GM23338 (cell line): ENCODE results near the gene OBSL1. TPM values are rescaled to one million over a fixed set of nuclear protein-coding genes. Genes with fewer than 3 reads are reported as not detected.

Experiments used
- CREB1 ChIP-seq: fragments of 250-450 bp; sonication (Bioruptor Pico); IDR thresholded peaks from 2 replicates; pipeline ENCODE4 v1.5.0; 2020; ENCODE audit warnings: low read depth, mild to moderate bottlenecking, moderate library complexity
- EZH2phosphoT487 ChIP-seq: fragments of 200-600 bp; sonication (generic); IDR thresholded peaks from one replicate; pipeline ENCODE4 v1.8.1; 2018; ENCODE audit warnings: antibody characterized with exemption; ENCODE audit not compliant: unreplicated experiment
- JUNB ChIP-seq: IDR thresholded peaks from one replicate; pipeline ENCODE4 v1.6.1; 2016; ENCODE audit warnings: antibody characterized with exemption; ENCODE audit not compliant: unreplicated experiment
- NANOG ChIP-seq: IDR thresholded peaks from 2 replicates; pipeline ENCODE4 v1.6.1; 2016; ENCODE audit warnings: antibody characterized with exemption, borderline replicate concordance
- POLR2AphosphoS5 ChIP-seq: IDR thresholded peaks from 2 replicates; pipeline ENCODE4 v1.6.1; 2016; ENCODE audit warnings: antibody characterized with exemption, low read depth
- microRNA-seq: library from miRNA; unstranded; fragments of <30 nt; microRNA quantifications from one replicate; pipeline ENCODE4, GENCODE V29; 2017
- polyA plus RNA-seq: library from polyadenylated mRNA; unstranded; fragments of >200 nt; fragmentation: Nextera tagmentation; extraction: Ambion mirVana; gene quantifications from 2 replicates; pipeline ENCODE4 v1.2.1, GENCODE V29; 2016
- small RNA-seq: library from RNA; depleted of rRNA; stranded (forward); fragments of <200 nt; gene quantifications from one replicate; pipeline ENCODE3, GENCODE V24; 2014; ENCODE audit warnings: low replicate concordance
- total RNA-seq: library from RNA; depleted of rRNA; stranded (reverse); fragments of >200 nt; shearing (Covaris generic); gene quantifications from 2 replicates; pipeline ENCODE4 v1.2.3, GENCODE V29; 2014; rRNA removed
- TF ChIP-seq, protein P1 (sequence below): IDR thresholded peaks from 2 replicates; pipeline ENCODE4 v1.6.1; 2016; ENCODE audit warnings: antibody characterized with exemption
- TF ChIP-seq, protein P2 (sequence below): IDR thresholded peaks from one replicate; pipeline ENCODE4 v1.6.1; 2018; ENCODE audit warnings: antibody characterized with exemption; ENCODE audit not compliant: unreplicated experiment
- TF ChIP-seq, protein P3 (sequence below), 2 experiments: fragments of 200-600 bp in 1 of 2; sonication (generic) in 1 of 2; conservative IDR thresholded peaks; 2 replicates each; pipeline versions ENCODE4 v1.5.1 to v1.6.1; 2016 to 2017; ENCODE audit warnings: antibody characterized with exemption in 2 of 2, low read depth in 2 of 2, mild to moderate bottlenecking in 2 of 2, moderate library complexity in 1 of 2

Gene OBSL1
- total and polyA plus RNA-seq, 2 experiments from 2014 or later = 94.9 to 207 TPM

DNA sequence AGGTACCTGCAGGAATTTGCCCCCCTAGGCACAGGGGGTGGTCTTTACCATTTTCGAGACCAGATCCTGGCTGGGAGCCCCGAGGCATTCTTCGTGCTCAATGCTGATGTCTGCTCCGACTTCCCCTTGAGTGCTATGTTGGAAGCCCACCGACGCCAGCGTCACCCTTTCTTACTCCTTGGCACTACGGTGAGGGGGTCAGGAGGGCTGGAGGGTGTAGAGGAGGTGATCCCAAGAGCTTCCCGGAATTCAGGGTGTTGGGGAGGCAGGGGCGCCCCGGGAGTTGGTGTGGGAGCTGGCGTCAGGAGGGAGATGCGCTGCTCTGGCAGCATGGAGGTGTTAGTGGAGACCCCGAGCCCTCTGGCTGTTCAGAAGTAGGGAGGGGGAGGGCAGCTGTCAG, 69.5 kb downstream of the OBSL1 start (continued):
- TF ChIP-seq, protein P1, sequence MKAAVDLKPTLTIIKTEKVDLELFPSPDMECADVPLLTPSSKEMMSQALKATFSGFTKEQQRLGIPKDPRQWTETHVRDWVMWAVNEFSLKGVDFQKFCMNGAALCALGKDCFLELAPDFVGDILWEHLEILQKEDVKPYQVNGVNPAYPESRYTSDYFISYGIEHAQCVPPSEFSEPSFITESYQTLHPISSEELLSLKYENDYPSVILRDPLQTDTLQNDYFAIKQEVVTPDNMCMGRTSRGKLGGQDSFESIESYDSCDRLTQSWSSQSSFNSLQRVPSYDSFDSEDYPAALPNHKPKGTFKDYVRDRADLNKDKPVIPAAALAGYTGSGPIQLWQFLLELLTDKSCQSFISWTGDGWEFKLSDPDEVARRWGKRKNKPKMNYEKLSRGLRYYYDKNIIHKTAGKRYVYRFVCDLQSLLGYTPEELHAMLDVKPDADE = no peak
- TF ChIP-seq, protein P2, sequence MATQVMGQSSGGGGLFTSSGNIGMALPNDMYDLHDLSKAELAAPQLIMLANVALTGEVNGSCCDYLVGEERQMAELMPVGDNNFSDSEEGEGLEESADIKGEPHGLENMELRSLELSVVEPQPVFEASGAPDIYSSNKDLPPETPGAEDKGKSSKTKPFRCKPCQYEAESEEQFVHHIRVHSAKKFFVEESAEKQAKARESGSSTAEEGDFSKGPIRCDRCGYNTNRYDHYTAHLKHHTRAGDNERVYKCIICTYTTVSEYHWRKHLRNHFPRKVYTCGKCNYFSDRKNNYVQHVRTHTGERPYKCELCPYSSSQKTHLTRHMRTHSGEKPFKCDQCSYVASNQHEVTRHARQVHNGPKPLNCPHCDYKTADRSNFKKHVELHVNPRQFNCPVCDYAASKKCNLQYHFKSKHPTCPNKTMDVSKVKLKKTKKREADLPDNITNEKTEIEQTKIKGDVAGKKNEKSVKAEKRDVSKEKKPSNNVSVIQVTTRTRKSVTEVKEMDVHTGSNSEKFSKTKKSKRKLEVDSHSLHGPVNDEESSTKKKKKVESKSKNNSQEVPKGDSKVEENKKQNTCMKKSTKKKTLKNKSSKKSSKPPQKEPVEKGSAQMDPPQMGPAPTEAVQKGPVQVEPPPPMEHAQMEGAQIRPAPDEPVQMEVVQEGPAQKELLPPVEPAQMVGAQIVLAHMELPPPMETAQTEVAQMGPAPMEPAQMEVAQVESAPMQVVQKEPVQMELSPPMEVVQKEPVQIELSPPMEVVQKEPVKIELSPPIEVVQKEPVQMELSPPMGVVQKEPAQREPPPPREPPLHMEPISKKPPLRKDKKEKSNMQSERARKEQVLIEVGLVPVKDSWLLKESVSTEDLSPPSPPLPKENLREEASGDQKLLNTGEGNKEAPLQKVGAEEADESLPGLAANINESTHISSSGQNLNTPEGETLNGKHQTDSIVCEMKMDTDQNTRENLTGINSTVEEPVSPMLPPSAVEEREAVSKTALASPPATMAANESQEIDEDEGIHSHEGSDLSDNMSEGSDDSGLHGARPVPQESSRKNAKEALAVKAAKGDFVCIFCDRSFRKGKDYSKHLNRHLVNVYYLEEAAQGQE = no peak
- TF ChIP-seq CREB1 (CRISPR knock-in tag) (no peak), POLR2AphosphoS5 (no peak), EZH2phosphoT487 (no peak), NANOG (no peak), JUNB (no peak)
- TF ChIP-seq, protein P3, sequence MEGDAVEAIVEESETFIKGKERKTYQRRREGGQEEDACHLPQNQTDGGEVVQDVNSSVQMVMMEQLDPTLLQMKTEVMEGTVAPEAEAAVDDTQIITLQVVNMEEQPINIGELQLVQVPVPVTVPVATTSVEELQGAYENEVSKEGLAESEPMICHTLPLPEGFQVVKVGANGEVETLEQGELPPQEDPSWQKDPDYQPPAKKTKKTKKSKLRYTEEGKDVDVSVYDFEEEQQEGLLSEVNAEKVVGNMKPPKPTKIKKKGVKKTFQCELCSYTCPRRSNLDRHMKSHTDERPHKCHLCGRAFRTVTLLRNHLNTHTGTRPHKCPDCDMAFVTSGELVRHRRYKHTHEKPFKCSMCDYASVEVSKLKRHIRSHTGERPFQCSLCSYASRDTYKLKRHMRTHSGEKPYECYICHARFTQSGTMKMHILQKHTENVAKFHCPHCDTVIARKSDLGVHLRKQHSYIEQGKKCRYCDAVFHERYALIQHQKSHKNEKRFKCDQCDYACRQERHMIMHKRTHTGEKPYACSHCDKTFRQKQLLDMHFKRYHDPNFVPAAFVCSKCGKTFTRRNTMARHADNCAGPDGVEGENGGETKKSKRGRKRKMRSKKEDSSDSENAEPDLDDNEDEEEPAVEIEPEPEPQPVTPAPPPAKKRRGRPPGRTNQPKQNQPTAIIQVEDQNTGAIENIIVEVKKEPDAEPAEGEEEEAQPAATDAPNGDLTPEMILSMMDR (conservative IDR thresholded peaks at IDR 0.05; ENCODE audit: low read depth in 2 of 2) = no peak

Small RNAs within 50 kb of the gene (microRNA-seq; reads per million reads assigned to microRNA genes)
- gene MIR3132 = 0.89 reads per million

Small RNAs within 50 kb of the gene (small RNA-seq; reads per million reads assigned to genes)
- not detected for gene MIR3132
- not detected for gene RN7SKP213

Other genes starting within 250 kb of the OBSL1 start
- not detected in 2 replicates for gene RESP18, start 238.8 kb downstream of the OBSL1 start, total RNA-seq
- not detected in 2 replicates for gene RESP18, start 238.8 kb downstream of the OBSL1 start, polyA plus RNA-seq
- gene DNPEP, start 183.6 kb downstream of the OBSL1 start, total RNA-seq = 58.8 and 67.9 TPM in 2 replicates
- 44.9 and 49.2 TPM in 2 replicates for gene DNPEP, start 183.6 kb downstream of the OBSL1 start, polyA plus RNA-seq
- 2.0 and 6.1 TPM in 2 replicates for gene DES, start 153.2 kb downstream of the OBSL1 start, total RNA-seq
- 1.0 and 1.3 TPM in 2 replicates for gene DES, start 153.2 kb downstream of the OBSL1 start, polyA plus RNA-seq
- gene SPEG, start 136.7 kb downstream of the OBSL1 start, total RNA-seq = 32.4 and 32.6 TPM in 2 replicates
- 12.6 and 12.9 TPM in 2 replicates for gene SPEG, start 136.7 kb downstream of the OBSL1 start, polyA plus RNA-seq
- gene GMPPA, start 72.6 kb downstream of the OBSL1 start, total RNA-seq = 33.8 and 37.3 TPM in 2 replicates
- gene GMPPA, start 72.6 kb downstream of the OBSL1 start, polyA plus RNA-seq = 25.2 and 27.0 TPM in 2 replicates
- gene ASIC4, start 57.1 kb downstream of the OBSL1 start, total RNA-seq = 3.6 TPM in 1 of 2 replicates, not detected in the other
- gene ASIC4, start 57.1 kb downstream of the OBSL1 start, polyA plus RNA-seq = 0.13 and 0.40 TPM in 2 replicates
- gene CHPF, start 27.7 kb downstream of the OBSL1 start, total RNA-seq = 232 and 252 TPM in 2 replicates
- 34.4 and 36.5 TPM in 2 replicates for gene CHPF, start 27.7 kb downstream of the OBSL1 start, polyA plus RNA-seq
- gene TMEM198, start 27.5 kb downstream of the OBSL1 start, total RNA-seq = 13.7 and 25.6 TPM in 2 replicates
- gene TMEM198, start 27.5 kb downstream of the OBSL1 start, polyA plus RNA-seq = 5.6 TPM in 2 replicates
- 0.31 and 1.6 TPM in 2 replicates for gene INHA, start 771 bp upstream of the OBSL1 start, total RNA-seq
- 0.56 and 1.5 TPM in 2 replicates for gene INHA, start 771 bp upstream of the OBSL1 start, polyA plus RNA-seq
- gene STK11IP, start 26.3 kb upstream of the OBSL1 start, total RNA-seq = 28.1 and 29.3 TPM in 2 replicates
- gene STK11IP, start 26.3 kb upstream of the OBSL1 start, polyA plus RNA-seq = 14.2 and 16.6 TPM in 2 replicates
- gene SLC4A3, start 56.1 kb upstream of the OBSL1 start, total RNA-seq = 5.6 and 6.8 TPM in 2 replicates
- gene SLC4A3, start 56.1 kb upstream of the OBSL1 start, polyA plus RNA-seq = 3.6 and 3.9 TPM in 2 replicates